Measurements from ENCODE around the gene MVD.

MVD gene

GRCh38 chr16:88650749-88651275 lies 12.1 kb downstream of the MVD start, which contains the start of gene CYBA:
Gene CYBA (minus strand): TSS chr16:88651053. CDS start chr16:88651013, 40 bp downstream.
- TF ChIP-seq GATA3 (IDR thresholded peaks at IDR 0.05; ENCODE audit: low read depth, low read length) (no peak), GATA2 (IDR thresholded peaks at IDR 0.05; ENCODE audit: low read depth, low read length) (no peak)

- no peak for TF ChIP-seq GATA3 (IDR thresholded peaks at IDR 0.05; ENCODE audit: low read depth, low read length)
- no peak for TF ChIP-seq GATA2 (IDR thresholded peaks at IDR 0.05; ENCODE audit: low read depth, low read length)
Measured at GRCh38 chr16:88649924-88650748, 12.8 kb downstream of the MVD start.

GRCh38 chr16:88649195-88649923 lies 13.5 kb downstream of the MVD start:
- TF ChIP-seq GATA3 (IDR thresholded peaks at IDR 0.05; ENCODE audit: low read depth, low read length): no peak
- no peak for TF ChIP-seq GATA2 (IDR thresholded peaks at IDR 0.05; ENCODE audit: low read depth, low read length)

- TF ChIP-seq GATA3 (IDR thresholded peaks at IDR 0.05; ENCODE audit: low read depth, low read length) (no peak), GATA2 (IDR thresholded peaks at IDR 0.05; ENCODE audit: low read depth, low read length) (no peak)
Measured at GRCh38 chr16:88647178-88648070, 15.5 kb downstream of the MVD start.

GRCh38 chr16:88646345-88647034 lies 16.4 kb downstream of the MVD start:
- no peak for TF ChIP-seq GATA3 (IDR thresholded peaks at IDR 0.05; ENCODE audit: low read depth, low read length)
- TF ChIP-seq GATA2 (IDR thresholded peaks at IDR 0.05; ENCODE audit: low read depth, low read length): no peak

- TF ChIP-seq GATA2 (IDR thresholded peaks at IDR 0.05; ENCODE audit: low read depth, low read length) (no peak), GATA3 (IDR thresholded peaks at IDR 0.05; ENCODE audit: low read depth, low read length) (no peak)
Measured at GRCh38 chr16:88645941-88646340, 16.9 kb downstream of the MVD start.

- TF ChIP-seq GATA2 (IDR thresholded peaks at IDR 0.05; ENCODE audit: low read depth, low read length) (no peak), GATA3 (IDR thresholded peaks at IDR 0.05; ENCODE audit: low read depth, low read length) (no peak)
Measured at GRCh38 chr16:88645455-88645854, 17.4 kb downstream of the MVD start.

- no peak for TF ChIP-seq GATA2 (IDR thresholded peaks at IDR 0.05; ENCODE audit: low read depth, low read length)
- no peak for TF ChIP-seq GATA3 (IDR thresholded peaks at IDR 0.05; ENCODE audit: low read depth, low read length)
Measured at GRCh38 chr16:88643644-88643932, 19.3 kb downstream of the MVD start.

GRCh38 chr16:88642881-88643643 lies 19.8 kb downstream of the MVD start:
- no peak for TF ChIP-seq GATA2 (IDR thresholded peaks at IDR 0.05; ENCODE audit: low read depth, low read length)
- TF ChIP-seq GATA3 (IDR thresholded peaks at IDR 0.05; ENCODE audit: low read depth, low read length): no peak

GRCh38 chr16:88640498-88641247 lies 22.2 kb downstream of the MVD start:
- TF ChIP-seq GATA2 (IDR thresholded peaks at IDR 0.05; ENCODE audit: low read depth, low read length) (no peak), GATA3 (IDR thresholded peaks at IDR 0.05; ENCODE audit: low read depth, low read length) (no peak)

- TF ChIP-seq GATA2 (IDR thresholded peaks at IDR 0.05; ENCODE audit: low read depth, low read length) (no peak), GATA3 (IDR thresholded peaks at IDR 0.05; ENCODE audit: low read depth, low read length) (no peak)
Measured at GRCh38 chr16:88640039-88640495, 22.8 kb downstream of the MVD start.
